Measurements from ENCODE around the gene CYTH1. TPM values are rescaled to one million over a fixed set of nuclear protein-coding genes. Genes with fewer than 3 reads are reported as not detected.
A peak's percentile ranks its signal among the peaks of the same experiment; 100 is the strongest.

The CYTH1 gene
- total RNA-seq, 4 donors from 2014 or later: 103 to 156 (median 142) TPM

DNA sequence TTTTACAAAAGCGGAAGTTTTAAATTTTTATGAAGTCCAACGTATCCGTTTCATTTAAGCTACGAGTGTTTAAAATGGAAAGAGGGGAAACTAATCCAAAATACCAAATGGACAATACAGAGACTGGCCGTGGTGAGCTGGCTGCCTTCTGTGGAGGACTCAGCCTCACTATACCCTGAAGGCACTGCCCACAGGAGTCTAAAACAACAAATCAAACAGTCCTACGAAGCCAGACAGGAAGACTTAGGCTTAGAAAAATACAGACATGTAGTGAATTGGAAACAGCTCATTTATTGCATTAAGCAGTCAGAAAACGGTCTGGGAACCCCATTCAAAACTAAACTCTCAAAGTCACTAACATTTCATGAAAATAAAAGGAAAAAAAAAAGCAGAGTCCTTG is 75.1 kb downstream of the CYTH1 start:
- WGBS, 2 donors (ENCODE audit: low coverage in 1 of 2): 86 to 91% methylated on average over 7 of the region's 7 CpGs
- no peak for TF ChIP-seq EP300 (IDR thresholded peaks at IDR 0.05; ENCODE audit: low read depth)
- no peak for TF ChIP-seq POLR2A (IDR thresholded peaks at IDR 0.05)
- TF ChIP-seq, protein P1, sequence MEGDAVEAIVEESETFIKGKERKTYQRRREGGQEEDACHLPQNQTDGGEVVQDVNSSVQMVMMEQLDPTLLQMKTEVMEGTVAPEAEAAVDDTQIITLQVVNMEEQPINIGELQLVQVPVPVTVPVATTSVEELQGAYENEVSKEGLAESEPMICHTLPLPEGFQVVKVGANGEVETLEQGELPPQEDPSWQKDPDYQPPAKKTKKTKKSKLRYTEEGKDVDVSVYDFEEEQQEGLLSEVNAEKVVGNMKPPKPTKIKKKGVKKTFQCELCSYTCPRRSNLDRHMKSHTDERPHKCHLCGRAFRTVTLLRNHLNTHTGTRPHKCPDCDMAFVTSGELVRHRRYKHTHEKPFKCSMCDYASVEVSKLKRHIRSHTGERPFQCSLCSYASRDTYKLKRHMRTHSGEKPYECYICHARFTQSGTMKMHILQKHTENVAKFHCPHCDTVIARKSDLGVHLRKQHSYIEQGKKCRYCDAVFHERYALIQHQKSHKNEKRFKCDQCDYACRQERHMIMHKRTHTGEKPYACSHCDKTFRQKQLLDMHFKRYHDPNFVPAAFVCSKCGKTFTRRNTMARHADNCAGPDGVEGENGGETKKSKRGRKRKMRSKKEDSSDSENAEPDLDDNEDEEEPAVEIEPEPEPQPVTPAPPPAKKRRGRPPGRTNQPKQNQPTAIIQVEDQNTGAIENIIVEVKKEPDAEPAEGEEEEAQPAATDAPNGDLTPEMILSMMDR (IDR thresholded peaks at IDR 0.05): no peak
- no peak for TF ChIP-seq POLR2AphosphoS5 (IDR thresholded peaks at IDR 0.05)
- peaks cover 0 to 37% (median 4%) of the 10 kb centered on the region in 4 donors for H3K36me3 ChIP-seq
- no peaks in the 10 kb centered on the region for H3K9me3 ChIP-seq
- no peak overlapping the region for H3K27ac ChIP-seq
- no peak overlapping the region for H3K4me3 ChIP-seq
- DNase-seq: no peak
- in situ Hi-C loops (cut with MboI; ENCODE audit: low pct_ligation_motif_present in 1 of 4, low pct_unique_long_range_greater_than_20kb in 1 of 4, low sequenced_read_pairs in 3 of 4) (loop anchor here in 2 of 4 donors (10.0 to 25.0 kb wide), 2 partner anchors 195 to 212 kb away; no protein-coding TSS in a partner anchor), intact Hi-C loops (cut with DNase I; ENCODE audit: low total_unique reads) (loop anchor here (5.0 kb wide), 1 partner anchor 210 kb away; no protein-coding TSS in a partner anchor)
- peaks cover 6 to 19% (median 10%) of the 10 kb centered on the region in 4 donors for H3K4me1 ChIP-seq
- H3K27me3 ChIP-seq: no peaks in the 10 kb centered on the region

DNA sequence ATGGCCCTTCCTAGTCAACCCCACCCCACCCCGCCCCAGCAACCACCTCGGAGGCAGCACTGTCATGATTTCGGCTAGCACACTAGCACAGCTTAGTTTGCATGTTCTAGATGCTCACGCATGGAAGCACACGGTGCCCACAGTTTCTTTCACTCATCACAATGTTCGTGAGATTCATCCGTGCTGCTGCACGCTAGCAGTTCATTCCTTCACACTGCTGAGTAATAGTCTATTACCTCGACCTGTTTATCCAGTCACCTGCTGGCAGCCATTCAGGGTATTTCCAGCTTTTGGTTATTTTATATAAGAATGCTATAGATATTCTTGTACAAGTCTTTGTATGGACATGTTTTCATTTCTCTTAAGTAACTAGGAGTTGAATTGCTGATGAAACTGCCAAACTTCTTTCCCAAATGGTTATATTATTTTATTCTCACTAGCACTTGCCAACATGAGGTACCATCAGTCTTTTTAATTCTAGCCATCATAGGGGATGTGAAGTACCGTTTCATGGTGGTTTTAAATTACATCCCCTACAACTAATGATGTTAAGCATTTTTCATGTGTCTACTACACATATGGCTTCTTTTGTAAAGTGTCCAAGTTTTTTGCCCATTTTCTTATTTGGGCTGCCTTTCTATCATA is 75.7 kb downstream of the CYTH1 start:
- peak in 1 of 3 donors; percentile 9 for TF ChIP-seq POLR2AphosphoS5 (IDR thresholded peaks at IDR 0.05)
- TF ChIP-seq, protein P1 (IDR thresholded peaks at IDR 0.05): no peak
- peak; percentile 20 for DNase-seq
- H3K27me3 ChIP-seq: no peaks in the 10 kb centered on the region
- peaks cover 0 to 43% (median 7%) of the 10 kb centered on the region in 4 donors for H3K36me3 ChIP-seq
- intact Hi-C loops (cut with DNase I; ENCODE audit: low total_unique reads) (loop anchor here (5.0 kb wide), 1 partner anchor 209 kb away; no protein-coding TSS in a partner anchor), in situ Hi-C loops (cut with MboI; ENCODE audit: low pct_ligation_motif_present in 1 of 4, low pct_unique_long_range_greater_than_20kb in 1 of 4, low sequenced_read_pairs in 3 of 4) (loop anchor here in 2 of 4 donors (10.0 to 25.0 kb wide), 2 partner anchors 194 to 212 kb away; no protein-coding TSS in a partner anchor)
- peaks cover 6 to 19% (median 10%) of the 10 kb centered on the region in 4 donors for H3K4me1 ChIP-seq
- H3K9me3 ChIP-seq: no peaks in the 10 kb centered on the region
- 59 to 64% methylated on average over 7 to 10 of the region's 10 CpGs for WGBS, 2 donors (ENCODE audit: low coverage in 1 of 2)
- H3K27ac ChIP-seq: no peak overlapping the region
- no peak overlapping the region for H3K4me3 ChIP-seq

DNA sequence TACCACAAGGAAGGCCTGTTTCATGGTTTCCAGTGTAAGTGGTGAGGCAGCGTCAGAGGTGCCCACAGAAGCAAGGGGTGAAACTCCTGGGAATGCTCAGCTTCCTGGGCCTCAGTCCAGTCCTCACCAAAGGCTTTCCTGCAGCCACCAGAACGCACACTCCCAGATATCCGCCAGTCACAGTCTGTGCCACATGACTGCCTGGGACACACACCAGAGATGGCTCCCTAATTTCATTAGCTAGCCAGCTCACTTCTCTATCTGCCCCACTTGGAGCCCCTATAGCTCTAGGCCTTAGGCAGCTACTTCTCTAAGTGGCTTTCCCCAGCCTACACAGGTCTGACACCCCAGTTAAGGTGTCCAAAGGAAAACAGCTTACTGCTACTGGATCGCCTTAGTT is 77.0 kb downstream of the CYTH1 start:
- 85 to 100% methylated on average over 2 to 4 of the region's 4 CpGs for WGBS, 2 donors (ENCODE audit: low coverage in 1 of 2)
- no peak for DNase-seq
- peaks cover 6 to 17% (median 10%) of the 10 kb centered on the region in 4 donors for H3K4me1 ChIP-seq
- no peak overlapping the region for H3K4me3 ChIP-seq
- peaks cover 0 to 56% (median 13%) of the 10 kb centered on the region in 4 donors for H3K36me3 ChIP-seq
- no peak for TF ChIP-seq EP300 (IDR thresholded peaks at IDR 0.05; ENCODE audit: low read depth)
- TF ChIP-seq, protein P1 (IDR thresholded peaks at IDR 0.05): no peak
- TF ChIP-seq POLR2AphosphoS5 (IDR thresholded peaks at IDR 0.05): no peak
- TF ChIP-seq POLR2A (IDR thresholded peaks at IDR 0.05): no peak
- H3K27me3 ChIP-seq: no peaks in the 10 kb centered on the region
- no peak overlapping the region for H3K27ac ChIP-seq
- in situ Hi-C loops (cut with MboI; ENCODE audit: low pct_ligation_motif_present in 1 of 4, low pct_unique_long_range_greater_than_20kb in 1 of 4, low sequenced_read_pairs in 3 of 4) (loop anchor here in 2 of 4 donors (10.0 to 25.0 kb wide), 2 partner anchors 193 to 210 kb away; no protein-coding TSS in a partner anchor), intact Hi-C loops (cut with DNase I; ENCODE audit: low total_unique reads) (loop anchor here (5.0 kb wide), 1 partner anchor 208 kb away; no protein-coding TSS in a partner anchor)
- no peaks in the 10 kb centered on the region for H3K9me3 ChIP-seq

DNA sequence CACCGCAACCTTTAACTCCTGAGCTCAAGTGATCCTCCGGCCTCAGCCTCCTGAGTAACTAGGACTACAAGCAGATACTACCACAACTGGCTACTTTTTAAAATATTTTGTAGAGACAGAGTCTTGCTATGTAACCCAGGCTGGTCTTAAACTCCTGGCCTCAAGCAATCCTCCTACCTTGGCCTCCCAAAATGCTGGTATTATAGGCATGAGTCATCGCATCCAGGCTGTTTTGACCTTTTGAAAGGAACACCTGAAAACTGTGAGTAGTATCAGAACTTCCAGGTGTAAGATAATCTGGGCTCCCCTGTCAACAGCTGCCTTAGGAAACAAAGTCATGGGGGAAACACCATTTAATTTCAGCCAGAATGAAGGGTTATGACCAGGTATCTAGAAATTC is 77.5 kb downstream of the CYTH1 start:
- no peaks in the 10 kb centered on the region for H3K9me3 ChIP-seq
- 95 to 100% methylated on average over 2 to 3 of the region's 3 CpGs for WGBS, 2 donors (ENCODE audit: low coverage in 1 of 2)
- no peak for DNase-seq
- H3K27me3 ChIP-seq: no peaks in the 10 kb centered on the region
- no peak overlapping the region for H3K27ac ChIP-seq
- in situ Hi-C loops (cut with MboI; ENCODE audit: low pct_ligation_motif_present in 1 of 4, low pct_unique_long_range_greater_than_20kb in 1 of 4, low sequenced_read_pairs in 3 of 4): loop anchor here in 2 of 4 donors (10.0 to 25.0 kb wide), 2 partner anchors 192 to 210 kb away; no protein-coding TSS in a partner anchor
- TF ChIP-seq EP300 (IDR thresholded peaks at IDR 0.05; ENCODE audit: low read depth) (no peak), POLR2AphosphoS5 (IDR thresholded peaks at IDR 0.05) (no peak), POLR2A (IDR thresholded peaks at IDR 0.05) (no peak)
- TF ChIP-seq, protein P1 (IDR thresholded peaks at IDR 0.05): no peak
- H3K4me3 ChIP-seq: no peak overlapping the region
- intact Hi-C loops (cut with DNase I; ENCODE audit: low total_unique reads): no loop called here
- peaks cover 0 to 61% (median 15%) of the 10 kb centered on the region in 4 donors for H3K36me3 ChIP-seq
- H3K4me1 ChIP-seq: peaks cover 6 to 12% (median 9%) of the 10 kb centered on the region in 4 donors
